ENCODE measurements around the gene EPAS1.

The EPAS1 gene

GRCh38 chr2:46413631-46414030 is 116.4 kb downstream of the EPAS1 start:
- DNase-seq: no peak

DNA sequence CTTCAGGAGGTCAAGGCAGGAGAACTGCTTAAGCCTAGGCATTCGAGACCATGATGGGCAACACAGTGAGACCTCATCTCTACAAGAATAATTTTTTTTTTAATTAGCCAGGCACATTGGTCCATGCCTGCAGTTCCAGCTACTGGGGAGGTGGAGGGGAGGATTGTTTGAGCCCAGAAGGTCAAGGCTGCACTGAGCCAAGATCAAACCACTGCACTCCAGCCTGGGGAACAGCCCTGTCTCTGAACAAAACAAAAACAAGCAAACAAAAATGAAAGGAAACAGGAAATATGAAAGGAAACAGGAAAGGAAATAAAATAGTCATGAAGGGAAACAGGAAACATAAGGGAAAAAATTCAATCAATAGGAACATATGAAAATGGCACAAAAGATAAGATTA is 117.5 kb downstream of the EPAS1 start:
- no peak for DNase-seq

GRCh38 chr2:46416280-46416679 is 119.1 kb downstream of the EPAS1 start:
- no peak for DNase-seq

- DNase-seq: no peak
These were observed 119.7 kb downstream of the EPAS1 start for GRCh38 chr2:46416739-46417403.

DNA sequence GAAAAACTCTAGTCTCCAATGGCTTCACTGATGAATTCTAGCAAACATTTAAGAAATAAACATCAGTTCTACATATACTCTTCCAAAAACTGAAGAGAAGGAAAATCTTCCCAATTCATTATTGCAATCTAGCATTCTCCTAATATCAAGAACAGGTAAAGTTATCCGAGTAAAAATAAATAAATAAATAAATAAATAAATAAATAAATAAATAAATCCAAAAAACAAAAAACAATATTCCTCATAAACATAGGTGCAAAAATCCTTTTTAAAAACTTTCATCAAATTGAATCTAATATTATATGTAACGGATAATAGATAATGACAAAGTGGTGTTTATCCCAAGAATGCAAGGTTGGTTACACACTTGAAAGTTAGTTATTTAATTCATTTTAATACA is 123.7 kb downstream of the EPAS1 start:
- no peak for DNase-seq

DNA sequence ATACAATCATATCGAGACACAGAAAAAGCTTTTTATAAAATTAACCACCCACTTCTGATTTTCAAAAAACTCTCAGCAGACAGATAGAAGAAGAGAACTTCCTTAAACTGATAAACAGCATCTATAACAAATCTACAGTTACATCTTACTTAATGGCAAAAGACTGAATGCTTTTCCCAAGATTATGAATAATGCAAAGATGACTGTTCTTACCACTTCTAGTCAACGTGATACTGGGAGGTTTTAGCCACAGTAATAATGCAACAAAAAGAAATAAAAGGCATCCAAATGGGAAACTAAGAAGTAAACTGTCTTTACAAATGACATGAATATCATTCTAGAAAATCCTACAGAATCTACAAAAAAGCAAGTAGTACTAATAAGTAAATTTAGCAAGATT is 124.2 kb downstream of the EPAS1 start:
- DNase-seq: no peak

GRCh38 chr2:46422717-46423394 is 125.6 kb downstream of the EPAS1 start:
- no peak for DNase-seq

- no peak for DNase-seq
These were observed 127.7 kb downstream of the EPAS1 start for GRCh38 chr2:46424937-46425336.

DNA sequence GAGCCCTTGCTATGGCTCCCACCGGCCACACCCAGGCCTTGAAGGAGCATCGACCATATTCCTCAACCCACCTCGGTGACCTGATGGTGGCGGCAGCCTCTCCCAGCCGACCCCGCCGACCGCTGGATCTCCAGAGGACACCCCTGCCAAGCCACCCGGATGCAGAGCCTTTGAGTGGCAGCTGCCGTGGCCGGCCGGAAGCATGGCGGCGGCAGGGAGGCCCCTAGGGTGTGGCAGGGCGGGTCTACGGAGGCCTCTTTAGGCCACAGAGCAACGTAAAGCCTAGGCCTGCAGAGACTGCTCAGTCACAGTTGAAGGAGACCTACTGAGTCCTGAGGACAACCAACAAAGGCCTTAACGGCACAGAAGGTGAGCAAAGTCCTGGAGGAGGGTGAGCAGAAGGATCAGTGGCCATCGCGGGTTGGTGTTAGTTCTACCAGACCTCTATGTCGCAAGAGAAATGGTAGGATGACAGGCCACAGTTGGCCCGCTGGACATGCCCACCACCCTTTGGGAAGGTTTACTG is 131.8 kb downstream of the EPAS1 start:
- DNase-seq: no peak

DNA sequence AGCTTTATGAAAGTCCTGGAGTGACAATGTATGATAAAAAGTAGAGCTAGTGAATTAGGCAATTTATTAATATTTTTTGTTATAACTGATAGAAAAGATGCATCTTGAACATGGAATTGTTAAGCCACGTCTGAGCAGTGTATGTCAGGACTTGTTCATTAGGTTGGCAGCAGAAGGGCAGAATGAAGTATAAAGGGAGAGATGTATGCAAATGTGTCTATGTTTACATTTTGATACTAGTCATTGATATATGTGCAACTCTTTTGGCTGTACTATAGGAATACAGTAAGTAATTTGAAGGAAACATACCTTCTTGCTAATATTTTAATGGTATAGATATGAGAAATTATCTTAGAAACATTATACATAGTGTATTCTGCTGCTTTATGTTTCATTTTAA is 133.2 kb downstream of the EPAS1 start:
- no peak for DNase-seq

GRCh38 chr2:46430992-46431391 is 133.8 kb downstream of the EPAS1 start:
- DNase-seq: no peak

DNA sequence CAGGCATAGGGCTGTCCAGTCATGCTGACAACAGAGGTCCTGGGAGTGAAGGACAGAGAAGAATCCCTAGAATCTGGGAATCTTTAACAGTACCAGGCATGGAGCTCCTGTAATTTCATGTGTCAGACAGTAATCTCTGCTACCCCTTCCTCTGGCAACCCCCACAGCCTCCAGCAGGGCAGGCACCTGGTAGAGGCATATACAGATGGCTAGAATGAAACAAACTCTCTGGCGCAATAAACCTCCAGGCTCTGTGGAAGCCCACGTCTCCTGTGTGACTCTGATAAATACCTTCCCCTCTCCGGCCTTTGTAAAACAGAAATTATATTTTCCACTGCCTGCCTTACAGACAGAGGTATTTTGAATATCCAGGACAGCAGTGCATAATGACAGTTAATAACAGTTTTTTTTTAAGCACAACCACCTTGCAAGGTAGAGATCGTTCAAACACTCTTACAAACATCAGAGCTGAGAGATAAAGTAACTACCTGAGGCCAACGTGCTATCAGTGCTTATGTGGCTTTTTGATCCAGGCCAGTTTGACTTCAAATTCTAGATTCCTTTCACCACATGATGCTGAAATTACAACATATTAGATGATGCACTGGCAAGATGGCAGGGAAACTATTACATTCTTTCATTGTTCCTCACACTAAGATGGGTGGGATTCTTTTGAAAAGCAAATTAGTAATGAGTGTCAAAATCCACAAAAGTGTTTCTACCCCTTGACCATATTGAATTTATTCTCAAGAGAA is 134.5 kb downstream of the EPAS1 start:
- no peak for DNase-seq

- DNase-seq: no peak
These were observed 137.7 kb downstream of the EPAS1 start for GRCh38 chr2:46434851-46435273.

GRCh38 chr2:46435353-46435752 is 138.1 kb downstream of the EPAS1 start:
- no peak for DNase-seq

GRCh38 chr2:46435796-46436360 is 138.7 kb downstream of the EPAS1 start:
- no peak for DNase-seq

All from activated CD4-positive, alpha-beta T cell treated with anti-CD3 and anti-CD28 coated beads for 1 hour (primary cell).